ENCODE results near the gene ACAA2.

Gene ACAA2

GRCh38 chr18:49855711-49856415, 42.5 kb upstream of the ACAA2 start:
- H2AFZ ChIP-seq (ENCODE audit: low read depth), result no peak overlapping the region
- no peak overlapping the region for H3K4me3 ChIP-seq (IDR thresholded peaks at IDR 0.05; ENCODE audit: insufficient read depth, low read depth, low read length)
- no peak overlapping the region for H3K27ac ChIP-seq
- no peaks in the 10 kb centered on the region for H3K79me2 ChIP-seq (ENCODE audit: insufficient read depth, low read depth)
- H3K4me2 ChIP-seq, result no peak overlapping the region
- no peaks in the 10 kb centered on the region for H4K20me1 ChIP-seq (ENCODE audit: insufficient read depth)
- TF ChIP-seq, protein P1, sequence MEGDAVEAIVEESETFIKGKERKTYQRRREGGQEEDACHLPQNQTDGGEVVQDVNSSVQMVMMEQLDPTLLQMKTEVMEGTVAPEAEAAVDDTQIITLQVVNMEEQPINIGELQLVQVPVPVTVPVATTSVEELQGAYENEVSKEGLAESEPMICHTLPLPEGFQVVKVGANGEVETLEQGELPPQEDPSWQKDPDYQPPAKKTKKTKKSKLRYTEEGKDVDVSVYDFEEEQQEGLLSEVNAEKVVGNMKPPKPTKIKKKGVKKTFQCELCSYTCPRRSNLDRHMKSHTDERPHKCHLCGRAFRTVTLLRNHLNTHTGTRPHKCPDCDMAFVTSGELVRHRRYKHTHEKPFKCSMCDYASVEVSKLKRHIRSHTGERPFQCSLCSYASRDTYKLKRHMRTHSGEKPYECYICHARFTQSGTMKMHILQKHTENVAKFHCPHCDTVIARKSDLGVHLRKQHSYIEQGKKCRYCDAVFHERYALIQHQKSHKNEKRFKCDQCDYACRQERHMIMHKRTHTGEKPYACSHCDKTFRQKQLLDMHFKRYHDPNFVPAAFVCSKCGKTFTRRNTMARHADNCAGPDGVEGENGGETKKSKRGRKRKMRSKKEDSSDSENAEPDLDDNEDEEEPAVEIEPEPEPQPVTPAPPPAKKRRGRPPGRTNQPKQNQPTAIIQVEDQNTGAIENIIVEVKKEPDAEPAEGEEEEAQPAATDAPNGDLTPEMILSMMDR (conservative IDR thresholded peaks at IDR 0.05; ENCODE audit: low read depth, low read length), result no peak
- H3K4me1 ChIP-seq (ENCODE audit: low read depth, poor library complexity, severe bottlenecking), result no peaks in the 10 kb centered on the region
- H3K27me3 ChIP-seq (ENCODE audit: insufficient read depth, low read depth), result no peaks in the 10 kb centered on the region
- H3K36me3 ChIP-seq (ENCODE audit: insufficient read depth), result no peaks in the 10 kb centered on the region
- no peak overlapping the region for H3K9ac ChIP-seq

DNA sequence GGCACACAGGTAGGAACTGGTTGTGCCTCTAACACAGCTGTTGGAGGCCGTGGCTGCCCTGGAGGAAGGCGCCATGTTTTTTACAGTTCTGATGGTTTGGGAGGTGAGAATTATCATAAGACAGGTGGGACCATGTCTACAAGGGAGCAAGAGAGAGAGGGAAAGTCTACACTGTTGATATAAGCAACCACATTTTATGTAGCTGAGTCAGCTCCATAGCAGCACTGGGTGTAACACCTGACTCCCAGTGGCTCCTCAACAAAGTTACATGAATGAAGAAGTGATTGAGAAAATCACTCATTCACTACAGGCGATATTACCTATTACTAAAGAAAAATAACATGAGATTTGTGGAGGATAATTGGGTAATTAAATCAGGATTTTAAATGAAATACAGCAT, 41.3 kb upstream of the ACAA2 start:
- Histone ChIP-seq H3K9ac (no peak overlapping the region), H3K27ac (no peak overlapping the region), H2AFZ (ENCODE audit: low read depth) (no peak overlapping the region), H3K4me3 (IDR thresholded peaks at IDR 0.05; ENCODE audit: insufficient read depth, low read depth, low read length) (no peak overlapping the region), H3K4me2 (no peak overlapping the region), H4K20me1 (ENCODE audit: insufficient read depth) (no peaks in the 10 kb centered on the region), H3K27me3 (ENCODE audit: insufficient read depth, low read depth) (no peaks in the 10 kb centered on the region), H3K79me2 (ENCODE audit: insufficient read depth, low read depth) (no peaks in the 10 kb centered on the region), H3K4me1 (ENCODE audit: low read depth, poor library complexity, severe bottlenecking) (no peaks in the 10 kb centered on the region), H3K36me3 (ENCODE audit: insufficient read depth) (no peaks in the 10 kb centered on the region)
- TF ChIP-seq, protein P1 (conservative IDR thresholded peaks at IDR 0.05; ENCODE audit: low read depth, low read length), result no peak

- H3K4me1 ChIP-seq (ENCODE audit: low read depth, poor library complexity, severe bottlenecking), result no peaks in the 10 kb centered on the region
- H3K4me3 ChIP-seq (IDR thresholded peaks at IDR 0.05; ENCODE audit: insufficient read depth, low read depth, low read length), result no peak overlapping the region
- no peaks in the 10 kb centered on the region for H3K36me3 ChIP-seq (ENCODE audit: insufficient read depth)
- H3K4me2 ChIP-seq, result no peak overlapping the region
- H4K20me1 ChIP-seq (ENCODE audit: insufficient read depth), result no peaks in the 10 kb centered on the region
- no peak overlapping the region for H2AFZ ChIP-seq (ENCODE audit: low read depth)
- TF ChIP-seq, protein P1 (conservative IDR thresholded peaks at IDR 0.05; ENCODE audit: low read depth, low read length), result no peak
- no peak overlapping the region for H3K9ac ChIP-seq
- no peaks in the 10 kb centered on the region for H3K79me2 ChIP-seq (ENCODE audit: insufficient read depth, low read depth)
- no peaks in the 10 kb centered on the region for H3K27me3 ChIP-seq (ENCODE audit: insufficient read depth, low read depth)
- no peak overlapping the region for H3K27ac ChIP-seq
Measured at GRCh38 chr18:49853436-49853835, 40.1 kb upstream of the ACAA2 start.

GRCh38 chr18:49853011-49853410, 39.7 kb upstream of the ACAA2 start:
- TF ChIP-seq, protein P1 (conservative IDR thresholded peaks at IDR 0.05; ENCODE audit: low read depth, low read length), result no peak
- Histone ChIP-seq H3K36me3 (ENCODE audit: insufficient read depth) (no peaks in the 10 kb centered on the region), H3K27me3 (ENCODE audit: insufficient read depth, low read depth) (no peaks in the 10 kb centered on the region), H3K27ac (no peak overlapping the region), H3K4me2 (no peak overlapping the region), H3K9ac (no peak overlapping the region), H4K20me1 (ENCODE audit: insufficient read depth) (no peaks in the 10 kb centered on the region), H3K4me1 (ENCODE audit: low read depth, poor library complexity, severe bottlenecking) (no peaks in the 10 kb centered on the region), H2AFZ (ENCODE audit: low read depth) (no peak overlapping the region), H3K4me3 (IDR thresholded peaks at IDR 0.05; ENCODE audit: insufficient read depth, low read depth, low read length) (no peak overlapping the region), H3K79me2 (ENCODE audit: insufficient read depth, low read depth) (no peaks in the 10 kb centered on the region)

All from KMS-11 (cell line).